SK-N-SH treated with all-trans-retinoic acid at 6 μM for 48 hours (cell line): Measurements from ENCODE around the gene RAP2A.

Experiments used
- PPARA ChIP-seq: fragments of 250-450 bp; sonication (Bioruptor Pico); IDR thresholded peaks from 2 replicates; pipeline ENCODE4 v1.5.0; 2020; ENCODE audit warnings: mild to moderate bottlenecking, borderline replicate concordance
- ZC3H10 ChIP-seq: fragments of 250-450 bp; sonication (Bioruptor Pico); IDR thresholded peaks from 2 replicates; pipeline ENCODE4 v1.5.1; 2021; ENCODE audit warnings: mild to moderate bottlenecking, moderate library complexity
- ZNF8 ChIP-seq: fragments of 450-650 bp; formaldehyde crosslinking; IDR thresholded peaks from 2 replicates; pipeline ENCODE4 v1.5.0; 2020; ENCODE audit warnings: mild to moderate bottlenecking, moderate library complexity

GRCh38 chr13:97388373-97388772 lies 45.6 kb upstream of the RAP2A start:
- no peak for TF ChIP-seq ZNF8 (CRISPR knock-in tag)
- no peak for TF ChIP-seq PPARA (CRISPR knock-in tag)
- TF ChIP-seq ZC3H10 = no peak
